Retina (tissue), 1 donor: Measurements from ENCODE around the gene GRK5.
A peak's percentile ranks its signal among the peaks of the same experiment; 100 is the strongest.
"Not testable (repeated sequence)": the region's sequence is repeated elsewhere in the genome, so short reads cannot be mapped to it uniquely, and the experiment has no call there.

ENCODE experiments used
- DNase-seq: peaks from one replicate; pipeline ENCODE4 v3.0.0-alpha.2; 2016

GRK5 gene

DNA sequence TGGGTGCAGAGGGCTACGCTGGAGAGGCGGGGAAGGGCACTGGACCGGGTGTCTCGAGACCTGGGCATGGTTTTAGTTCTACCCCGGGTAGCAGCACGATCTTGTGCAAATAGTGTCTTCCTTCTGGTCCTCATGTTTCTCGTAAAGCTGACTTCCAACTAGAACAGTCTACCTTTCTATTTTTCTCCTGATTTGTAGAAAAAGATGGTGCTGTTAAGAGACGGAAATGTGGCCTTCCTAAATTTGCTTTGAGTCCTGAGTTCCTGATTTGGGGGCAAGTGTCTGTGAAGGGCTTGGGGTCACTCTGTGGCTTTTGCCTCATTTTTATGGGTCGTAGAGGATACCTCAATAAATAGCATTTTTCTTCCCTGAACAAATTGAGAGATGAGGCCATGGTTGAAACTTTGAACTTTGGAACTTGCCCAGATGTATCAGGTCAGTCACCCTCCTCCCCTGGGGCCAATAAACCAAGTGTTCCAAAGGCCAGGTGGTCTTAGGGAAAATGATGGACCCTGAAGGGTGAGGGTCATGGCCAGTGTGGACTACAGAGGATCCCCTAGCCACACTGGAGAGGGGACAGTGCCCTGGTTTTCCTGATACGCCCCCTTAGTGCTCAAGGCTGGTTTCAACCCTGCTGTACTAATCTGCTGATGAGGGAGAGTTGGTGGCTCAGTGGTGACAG, 45.2 kb downstream of the GRK5 start:
- DNase-seq, result no peak

DNA sequence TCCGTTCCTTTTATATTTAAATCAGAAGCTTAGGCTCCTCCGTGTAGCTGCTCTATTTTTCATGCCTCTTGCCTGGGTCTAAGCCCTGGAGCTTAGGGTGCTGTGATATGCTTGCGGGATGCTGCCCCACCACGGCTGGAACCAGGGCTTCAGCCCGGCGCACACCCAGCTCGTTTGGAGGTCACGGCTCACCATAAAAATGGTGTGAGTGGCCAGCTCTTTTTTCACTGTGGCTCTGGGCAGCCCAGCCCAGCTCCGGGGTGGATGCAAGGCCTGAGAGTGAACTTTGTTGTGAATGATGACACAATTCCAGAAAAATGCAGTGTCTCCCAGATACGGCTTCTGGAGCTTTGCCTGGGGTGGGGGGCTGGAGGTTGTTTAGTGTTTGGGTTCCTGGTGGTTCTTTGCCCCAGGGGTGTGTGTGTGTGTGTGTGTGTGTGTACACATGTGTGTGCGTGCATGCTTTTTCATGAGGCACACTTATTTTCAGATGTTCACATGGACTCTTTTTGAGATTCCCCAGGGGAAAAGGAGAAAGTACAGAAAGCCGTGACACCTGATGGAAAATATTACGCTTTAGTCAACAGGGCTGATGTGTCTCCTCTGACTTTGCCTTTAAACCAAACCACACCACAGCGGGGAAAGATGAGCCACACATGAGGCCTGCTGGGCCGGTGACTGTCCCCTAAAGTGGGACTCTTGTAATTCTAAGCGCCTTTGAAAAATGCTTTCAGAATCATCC, 46.2 kb downstream of the GRK5 start:
- DNase-seq, result peak; percentile 63

DNA sequence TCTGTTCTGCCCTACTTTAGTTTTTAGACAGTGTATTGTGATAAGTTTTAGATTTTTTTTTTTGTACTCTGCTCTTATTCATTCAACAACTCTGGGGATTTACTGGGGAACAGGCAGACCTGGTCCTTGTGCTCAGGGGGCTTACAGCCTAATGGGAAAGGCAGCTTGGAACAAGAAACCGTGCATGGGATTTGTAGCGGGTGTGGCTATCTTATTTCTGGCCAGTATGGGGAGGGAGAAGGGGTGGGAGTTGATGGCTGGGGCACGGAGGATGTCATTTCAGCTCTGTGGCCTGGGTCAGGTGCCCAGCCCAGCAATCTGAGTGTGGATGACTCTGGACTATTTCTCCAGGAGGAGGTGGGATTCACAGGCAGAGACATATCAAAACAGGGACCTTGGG, 47.0 kb downstream of the GRK5 start:
- DNase-seq, result no peak

DNA sequence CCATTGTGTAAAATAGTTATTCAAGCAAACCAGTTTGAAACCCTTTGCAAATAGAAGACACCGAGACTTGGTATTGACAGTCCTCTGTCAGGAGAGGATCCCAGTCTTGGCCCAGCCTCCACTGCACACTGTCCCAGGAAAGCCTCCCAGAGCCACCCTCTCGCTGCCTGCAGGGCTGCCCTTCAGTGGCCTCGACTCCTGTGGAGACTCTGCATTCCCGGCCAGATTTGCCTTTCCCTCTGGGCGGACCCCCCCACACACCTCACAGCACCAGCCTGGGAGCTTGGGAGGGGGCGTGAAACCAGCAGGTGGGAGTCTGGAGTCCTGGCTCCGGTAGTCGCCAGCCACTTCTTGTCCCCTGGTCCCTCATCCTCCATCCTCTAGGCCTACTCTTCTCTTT, 48.7 kb downstream of the GRK5 start:
- no peak for DNase-seq

DNA sequence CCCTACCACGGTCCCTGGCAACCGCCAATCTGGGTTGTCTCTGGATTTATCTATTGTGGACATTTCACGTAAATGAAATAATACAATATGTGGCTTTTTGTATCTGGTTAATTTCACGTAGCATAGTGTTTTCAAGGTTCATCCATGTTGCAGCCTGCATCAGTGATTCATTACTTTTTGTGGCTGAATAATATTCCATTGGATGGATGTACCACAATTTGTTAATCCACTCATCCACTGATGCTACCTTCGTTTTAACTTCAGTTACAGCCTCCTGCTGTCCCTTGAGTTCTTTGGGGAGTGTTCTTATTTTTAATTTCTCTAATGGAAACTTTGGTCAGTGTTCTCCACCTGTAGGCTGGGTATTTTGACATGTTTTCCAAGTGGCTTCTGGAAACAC, 49.5 kb downstream of the GRK5 start:
- no peak for DNase-seq

DNA sequence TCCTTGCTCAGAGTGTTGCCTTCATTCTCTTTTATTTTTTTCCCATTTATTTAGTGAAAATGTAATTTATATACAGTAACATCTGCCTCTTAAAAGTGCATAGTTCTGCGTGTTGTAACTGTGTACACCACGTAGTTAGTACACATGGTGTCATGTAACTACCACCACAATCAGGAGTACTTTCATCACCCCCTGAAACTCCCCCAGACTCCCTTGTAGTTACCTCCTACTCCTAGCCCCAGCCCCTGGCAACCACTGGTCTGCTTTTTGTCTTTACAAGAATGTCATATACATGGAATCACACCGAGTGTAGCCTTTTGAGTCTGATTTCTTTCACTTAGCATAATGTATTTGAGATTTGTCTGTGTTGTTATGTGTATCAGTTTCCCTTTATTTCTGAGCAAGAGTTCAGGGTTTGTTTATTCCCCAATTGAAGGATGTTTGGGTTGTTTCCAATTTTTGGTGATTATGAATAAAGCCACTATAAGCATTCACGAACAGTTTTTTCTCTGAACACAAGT, 50.6 kb downstream of the GRK5 start:
- no peak for DNase-seq

DNA sequence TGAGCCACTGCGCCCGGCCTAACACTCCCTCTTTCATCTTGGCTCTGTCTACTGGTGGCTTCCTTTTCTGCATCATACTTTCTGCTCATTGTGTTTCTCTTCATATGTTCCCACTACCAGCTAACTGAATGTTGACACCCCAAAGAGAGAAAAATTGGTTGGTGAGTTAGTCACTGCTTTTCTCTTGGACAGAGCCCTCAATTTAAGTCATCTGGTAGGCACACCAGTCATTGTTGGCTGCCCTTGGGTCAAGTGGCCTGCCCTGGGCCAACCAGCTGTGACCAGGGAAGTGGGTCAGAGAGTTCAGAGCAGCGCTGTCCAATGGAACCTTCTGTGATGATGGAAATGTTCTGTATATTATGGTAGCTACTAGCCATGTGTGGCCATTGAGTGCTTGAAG, 52.0 kb downstream of the GRK5 start:
- DNase-seq, result no peak

DNA sequence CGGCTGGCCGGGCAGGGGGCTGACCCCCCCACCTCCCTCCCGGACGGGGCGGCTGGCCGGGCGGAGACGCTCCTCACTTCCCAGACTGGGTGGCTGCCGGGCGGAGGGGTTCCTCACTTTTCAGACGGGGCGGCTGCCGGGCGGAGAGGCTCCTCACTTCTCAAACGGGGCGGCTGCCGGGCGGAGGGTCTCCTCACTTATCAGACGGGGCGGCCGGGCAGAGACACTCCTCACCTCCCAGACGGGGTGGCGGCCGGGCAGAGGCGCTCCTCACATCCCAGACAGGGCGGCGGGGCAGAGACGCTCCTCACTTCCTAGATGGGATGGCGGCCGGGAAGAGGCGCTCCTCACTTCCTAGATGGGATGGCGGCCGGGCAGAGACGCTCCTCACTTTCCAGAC, 53.6 kb downstream of the GRK5 start:
- DNase-seq, result not testable (repeated sequence)

DNA sequence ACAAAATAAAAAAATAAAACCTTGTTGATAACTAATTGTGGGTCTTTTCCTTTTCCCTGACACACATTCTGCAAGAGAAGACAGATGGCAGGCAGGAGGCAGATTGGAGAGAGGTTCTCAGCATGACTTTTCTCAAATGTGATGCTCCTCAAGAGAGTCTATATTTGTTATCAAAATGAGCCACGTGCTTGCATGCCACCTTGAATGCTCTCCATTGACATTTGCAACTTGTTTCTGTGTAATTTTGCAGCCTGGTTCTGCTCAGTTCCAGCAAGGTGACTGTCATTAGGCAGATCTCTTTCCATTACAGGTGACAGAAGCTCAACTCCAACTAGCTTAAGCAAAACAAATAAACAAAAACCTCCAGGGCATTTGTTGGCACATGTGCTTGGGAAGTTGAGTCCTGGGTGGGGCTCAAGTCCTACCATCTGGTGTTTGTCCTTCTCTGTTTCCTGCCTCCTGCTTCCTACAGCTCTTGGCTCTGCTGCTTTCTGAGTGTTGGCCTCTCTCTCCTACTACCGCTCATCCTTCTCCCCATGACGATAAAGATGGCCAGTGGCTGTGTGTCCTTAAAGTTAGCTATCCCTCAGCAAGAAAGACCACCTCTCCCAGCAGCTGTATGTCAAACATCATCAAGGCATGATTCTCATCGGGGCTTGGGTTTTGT, 56.7 kb downstream of the GRK5 start:
- DNase-seq, result no peak

DNA sequence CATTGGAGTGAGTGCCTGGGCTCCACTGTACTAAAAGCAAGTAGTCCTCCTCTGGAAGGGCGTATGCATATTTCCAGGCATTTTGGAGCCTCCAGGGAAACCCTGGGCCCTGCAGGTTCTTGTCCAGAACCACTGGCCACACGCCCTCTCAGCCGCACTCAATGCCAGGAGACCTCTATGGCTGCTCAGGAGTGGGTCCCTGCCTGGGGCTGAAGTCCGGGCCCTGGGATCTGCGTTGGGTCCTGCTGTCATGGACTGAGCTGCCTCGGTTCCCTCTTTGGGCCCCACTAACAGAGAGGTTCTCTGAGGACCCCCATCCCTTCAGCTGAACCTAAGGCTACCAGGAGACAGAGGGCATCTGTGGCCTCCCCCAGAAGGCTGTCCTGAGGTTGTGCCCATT, 58.3 kb downstream of the GRK5 start:
- no peak for DNase-seq

DNA sequence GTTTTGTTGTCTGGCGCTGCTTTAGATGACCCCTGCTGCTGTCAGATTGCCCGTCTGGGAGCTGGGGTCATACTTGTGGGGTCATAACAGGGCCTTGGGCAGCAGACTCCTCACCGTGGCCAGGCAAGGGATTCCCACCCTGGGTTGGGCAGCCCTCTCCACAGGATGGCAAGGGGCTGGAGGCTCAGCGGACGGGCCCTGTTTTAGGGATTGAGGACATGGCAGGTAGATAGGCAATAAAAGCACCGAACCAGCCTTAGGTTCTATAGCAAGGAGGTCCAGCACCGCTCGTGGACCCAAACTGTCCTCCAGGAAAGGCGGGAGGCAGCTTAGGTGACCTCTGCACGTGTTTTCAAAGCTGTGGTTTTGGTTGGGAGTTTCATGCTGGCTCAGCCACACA, 60.0 kb downstream of the GRK5 start:
- no peak for DNase-seq

DNA sequence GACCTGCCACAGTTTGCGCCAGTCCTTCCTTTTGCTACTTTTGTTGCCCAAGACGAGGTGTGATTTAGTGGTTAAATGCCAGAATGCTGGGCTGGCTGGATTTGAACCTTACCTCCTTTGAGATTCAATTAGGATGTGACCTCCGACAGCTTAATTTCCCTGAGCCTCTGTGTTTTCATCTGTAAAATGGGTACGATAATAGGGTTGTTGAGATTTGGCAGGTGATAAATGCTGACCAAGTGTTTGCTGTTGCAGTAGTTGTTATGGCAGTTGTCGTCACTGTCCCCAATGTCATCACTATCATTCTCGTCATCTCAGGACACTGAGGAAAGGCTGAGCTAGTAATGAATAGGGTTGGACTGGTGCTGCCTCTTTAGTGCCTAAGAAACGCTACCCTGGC, 61.1 kb downstream of the GRK5 start:
- DNase-seq, result no peak

DNA sequence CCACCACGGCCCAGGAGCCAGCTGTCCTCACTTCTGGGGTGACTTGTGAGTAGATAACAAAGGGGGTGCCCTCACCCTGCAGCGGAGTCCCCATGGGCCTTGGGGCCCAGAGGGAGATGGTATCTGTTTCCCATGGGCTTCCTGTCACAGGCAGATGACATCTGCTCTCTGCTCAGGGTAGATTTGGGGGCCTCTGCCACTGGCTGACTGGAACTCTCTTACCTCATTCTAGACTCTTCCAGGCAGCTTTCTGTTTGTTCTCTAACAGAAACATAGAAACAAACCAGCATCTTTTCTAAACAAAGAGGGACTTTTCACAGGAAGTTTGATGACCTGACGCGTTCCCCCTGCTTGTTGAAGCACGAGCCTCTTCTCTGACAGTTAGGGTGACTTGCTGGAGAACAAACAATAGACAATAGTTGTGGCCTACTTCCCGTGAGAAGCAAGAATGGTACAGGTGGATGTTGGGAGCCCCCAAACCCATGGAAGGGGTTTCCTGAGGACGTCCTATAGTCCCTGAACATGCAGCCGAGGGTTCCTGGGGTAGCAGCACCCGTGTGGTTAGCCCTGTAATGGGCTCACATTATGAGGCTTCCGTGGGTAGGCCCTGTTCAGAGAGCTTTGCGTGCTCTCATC, 61.6 kb downstream of the GRK5 start:
- no peak for DNase-seq

DNA sequence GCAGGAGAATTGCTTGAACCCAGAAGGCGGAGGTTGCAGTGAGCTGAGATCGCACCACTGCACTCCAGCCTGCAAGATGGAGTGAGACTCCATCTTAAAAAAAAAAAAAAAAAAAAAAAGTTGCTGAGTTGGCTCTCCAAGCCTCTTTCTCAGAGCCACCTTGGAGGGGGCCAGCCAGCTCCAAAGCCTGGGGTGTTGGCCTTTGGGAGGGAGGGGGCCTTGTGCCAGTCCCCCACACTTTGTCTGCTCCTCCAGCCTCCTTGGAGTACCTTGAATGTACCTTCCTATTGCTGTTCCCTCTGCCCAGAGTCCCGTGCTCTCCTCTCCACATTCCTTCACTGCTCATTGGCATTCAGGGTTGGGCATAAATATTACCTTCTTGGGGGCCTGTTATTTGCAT, 62.4 kb downstream of the GRK5 start:
- no peak for DNase-seq

DNA sequence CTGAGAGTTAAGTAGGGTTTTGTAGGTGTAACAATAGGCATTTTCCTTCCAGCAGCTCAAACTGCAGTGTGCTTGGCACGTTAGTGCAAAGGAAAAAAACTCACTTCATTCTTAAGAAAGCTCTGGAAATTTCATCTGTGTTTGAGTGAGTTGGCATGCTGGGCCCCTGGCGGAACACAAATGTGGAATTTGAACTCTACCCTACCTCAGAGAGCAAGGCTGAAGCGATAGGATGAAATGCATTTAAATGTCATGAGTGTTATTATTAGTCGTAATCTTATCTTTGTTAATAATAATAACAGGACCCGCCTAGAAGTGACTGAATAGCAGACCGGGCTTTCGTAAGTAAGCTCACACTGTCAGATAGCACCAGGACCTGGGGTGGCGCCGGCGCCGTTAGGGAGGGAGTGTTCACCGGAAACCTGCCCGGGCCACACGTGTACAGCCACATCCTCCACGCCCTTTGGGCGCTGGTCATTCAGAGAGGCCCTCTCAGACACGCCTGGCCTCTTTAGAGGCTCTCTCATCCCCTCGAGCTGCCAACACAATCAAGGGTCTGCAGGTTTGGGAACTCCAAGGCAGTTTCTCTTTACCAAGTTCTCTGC, 63.5 kb downstream of the GRK5 start:
- DNase-seq, result no peak

DNA sequence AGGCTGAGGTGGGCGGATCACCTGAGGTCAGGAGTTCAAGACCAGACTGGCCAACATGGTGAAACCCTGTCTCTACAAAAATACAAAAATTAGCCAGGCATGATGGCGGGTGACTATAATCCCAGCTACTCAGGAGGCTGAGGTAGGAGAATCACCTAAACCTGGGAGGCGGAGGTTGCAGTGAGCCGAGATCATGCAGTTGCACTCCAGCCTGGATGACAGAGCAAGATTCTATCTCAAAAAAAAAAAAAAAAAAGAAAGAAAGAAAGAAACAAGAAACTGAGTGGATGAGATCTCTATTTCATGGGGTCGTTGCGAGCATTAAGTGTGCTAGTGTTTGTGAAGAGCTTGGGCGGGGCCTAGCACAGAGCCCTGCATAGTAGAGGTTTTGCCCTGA, 65.0 kb downstream of the GRK5 start:
- not testable (repeated sequence) for DNase-seq

DNA sequence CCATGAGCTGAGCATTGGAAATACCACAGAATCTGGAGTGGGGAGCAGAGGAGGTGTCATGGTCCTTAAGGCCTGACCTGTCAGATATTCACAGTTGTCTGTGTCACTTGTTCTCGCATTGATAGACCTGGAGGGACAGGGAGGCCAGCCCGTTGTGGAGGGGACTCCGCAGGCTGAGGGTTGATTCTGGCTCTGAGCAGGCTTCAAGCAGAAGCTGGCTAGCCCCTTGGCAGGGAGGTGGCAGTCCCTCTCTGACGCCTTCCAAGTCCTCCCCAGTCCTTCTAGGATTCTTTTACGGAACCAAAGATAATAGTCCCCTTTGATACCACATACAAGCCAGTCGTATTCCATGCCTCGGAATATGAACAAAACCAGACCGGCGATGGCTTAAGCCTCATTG, 65.4 kb downstream of the GRK5 start:
- no peak for DNase-seq

DNA sequence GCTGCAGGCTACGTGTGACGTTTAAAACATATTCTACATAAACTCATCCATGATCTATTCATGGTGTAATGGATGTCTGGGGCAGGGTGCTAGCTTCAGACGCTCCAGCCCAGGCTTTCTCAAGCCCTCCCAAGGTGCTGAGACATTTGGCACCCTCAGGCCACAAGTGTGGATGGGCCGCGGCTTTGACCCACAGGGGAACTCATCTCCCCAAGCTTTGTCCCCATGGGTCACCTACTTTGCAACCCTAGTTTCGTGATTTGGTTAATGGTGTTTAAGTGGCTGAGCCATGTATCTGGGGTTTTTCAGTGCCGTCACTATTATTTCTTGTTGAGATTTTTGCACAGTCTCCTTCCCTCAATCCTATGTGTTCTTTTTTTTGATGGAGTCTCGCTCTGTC, 66.0 kb downstream of the GRK5 start:
- DNase-seq, result no peak

DNA sequence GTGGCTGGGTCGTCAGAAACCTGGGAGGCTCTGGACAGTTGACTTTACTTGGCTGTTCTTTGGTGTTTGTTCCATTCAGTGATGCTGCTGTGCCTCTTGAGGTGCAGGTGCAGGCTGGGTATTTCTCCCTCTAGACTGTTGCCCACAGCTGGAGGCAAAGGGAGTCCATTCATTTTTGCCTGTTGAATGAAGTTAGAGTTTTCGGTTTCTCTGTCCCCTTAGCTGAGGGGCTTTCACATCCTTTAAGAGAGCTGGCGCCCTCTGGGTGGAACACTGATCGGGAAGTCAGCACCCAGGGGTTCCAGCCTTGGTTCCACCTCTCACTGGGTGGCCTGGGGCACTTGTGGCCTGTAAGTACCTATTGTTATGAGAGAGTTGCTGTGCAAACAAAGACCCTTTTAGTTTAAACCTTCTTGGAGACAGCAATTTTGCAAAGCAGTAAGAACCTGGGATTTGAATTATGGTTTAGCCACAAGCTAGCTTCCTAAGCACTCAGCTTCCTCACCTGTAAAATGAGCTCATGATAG, 67.2 kb downstream of the GRK5 start:
- no peak for DNase-seq

DNA sequence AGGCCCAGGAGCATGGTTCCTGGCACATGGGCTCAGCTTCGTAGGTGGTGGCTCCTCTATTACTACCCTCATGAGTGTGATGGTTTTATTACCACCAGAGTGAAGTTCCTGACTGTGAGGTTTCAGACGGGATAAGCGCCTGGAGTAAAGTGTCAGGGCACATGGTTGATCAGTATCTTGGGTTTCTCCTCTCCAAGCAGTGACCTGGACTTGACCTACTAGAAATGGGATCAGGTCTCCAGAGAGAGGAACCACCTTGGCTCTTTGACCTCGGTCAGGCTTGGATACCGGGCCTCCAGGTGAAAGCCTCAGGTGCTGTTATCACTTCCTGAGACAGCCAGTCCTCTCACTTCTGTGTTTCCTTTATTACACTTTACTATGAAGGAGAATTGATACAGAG, 67.7 kb downstream of the GRK5 start:
- DNase-seq, result no peak

DNA sequence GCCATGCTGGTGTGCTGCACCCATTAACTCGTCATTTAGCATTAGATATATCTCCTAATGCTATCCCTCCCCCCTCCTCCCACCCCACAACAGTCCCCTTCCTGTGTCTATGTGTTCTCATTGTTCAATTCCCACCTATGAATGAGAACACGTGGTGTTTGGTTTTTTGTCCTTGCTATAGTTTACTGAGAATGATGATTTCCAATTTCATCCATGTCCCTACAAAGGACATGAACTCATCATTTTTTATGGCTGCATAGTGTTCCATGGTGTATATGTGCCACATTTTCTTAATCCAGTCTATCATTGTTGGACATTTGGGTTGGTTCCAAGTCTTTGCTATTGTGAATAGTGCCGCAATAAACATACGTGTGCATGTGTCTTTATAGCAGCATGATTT, 68.8 kb downstream of the GRK5 start:
- not testable (repeated sequence) for DNase-seq

DNA sequence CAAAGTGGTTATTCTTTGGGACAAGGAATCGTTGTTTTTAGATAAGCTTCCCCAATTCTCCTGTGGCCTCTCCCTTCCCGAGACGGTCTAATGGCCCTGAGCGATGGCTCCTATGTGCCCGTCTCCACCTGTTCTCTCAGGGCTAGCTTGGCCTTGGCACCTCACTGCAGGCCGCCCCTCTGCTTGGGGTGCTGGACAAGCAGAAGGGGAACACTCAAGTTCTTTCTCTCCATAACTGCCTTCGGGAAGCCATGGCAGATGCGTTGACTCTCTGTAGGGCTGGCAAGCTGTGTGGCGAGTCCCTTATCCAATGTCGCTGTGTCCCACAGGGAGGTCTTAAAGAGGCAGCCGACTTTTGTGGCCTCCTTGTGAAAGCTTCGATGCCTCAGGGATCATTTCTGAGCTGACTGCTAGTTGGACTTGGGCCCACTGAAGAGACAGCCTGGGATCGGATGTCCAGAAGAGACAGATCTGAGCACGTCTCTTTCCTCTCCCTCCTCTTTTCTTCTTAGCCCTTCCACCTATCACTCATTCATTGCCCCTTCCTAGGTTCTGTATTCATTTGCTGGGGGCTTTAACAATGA, 70.8 kb downstream of the GRK5 start:
- DNase-seq, result no peak

DNA sequence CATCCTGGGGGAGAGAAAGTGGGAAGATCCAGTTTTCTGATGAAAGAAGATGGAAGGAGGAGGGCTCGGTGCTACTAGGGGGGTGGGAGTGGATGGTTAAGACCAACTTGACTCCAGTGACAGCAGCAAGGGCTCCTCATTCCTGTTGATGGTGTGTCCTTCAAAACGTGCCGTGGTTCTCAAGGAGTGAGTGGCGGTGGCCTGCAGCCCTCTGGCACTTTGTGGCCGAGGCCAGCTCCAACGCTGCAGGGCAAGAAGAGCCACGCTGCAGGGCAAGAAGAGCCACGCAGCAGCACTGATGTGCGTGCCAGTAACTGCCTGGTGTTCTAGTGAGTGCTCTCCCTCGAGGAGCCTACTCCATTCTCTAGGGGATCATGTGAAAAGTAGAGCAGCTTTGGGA, 72.1 kb downstream of the GRK5 start:
- no peak for DNase-seq
